ENCODE measurements around the gene GAB4. TPM values are rescaled to one million over a fixed set of nuclear protein-coding genes. Genes with fewer than 3 reads are reported as not detected.

GAB4 gene
- total RNA-seq, 2 experiments from 2014 or later = not detected

DNA sequence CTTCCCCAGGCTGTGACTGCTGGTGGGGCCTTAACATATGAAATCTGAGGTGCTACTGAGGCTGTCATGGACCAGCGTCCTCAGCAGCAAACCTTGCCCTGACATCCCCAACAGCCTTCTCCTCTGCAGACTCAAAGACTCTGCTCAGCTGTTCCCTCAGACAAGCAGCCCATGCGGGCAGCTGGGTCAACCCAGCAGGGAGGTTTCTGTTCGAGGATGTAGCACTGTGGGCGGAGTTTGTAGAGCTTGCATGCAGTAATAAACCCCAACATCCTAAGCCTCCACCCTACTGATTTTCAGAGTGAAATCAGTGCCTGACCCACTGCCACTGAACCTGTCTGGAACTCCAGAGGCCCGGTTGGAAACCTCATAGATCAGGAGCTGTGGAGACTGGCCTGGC is 94.0 kb downstream of the GAB4 start:
- CTCF ChIA-PET = no interaction called here
- Histone ChIP-seq H3K27me3 (ENCODE audit: control insufficient read depth in 1 of 2, insufficient read depth in 2 of 2, low read length in 2 of 2) (peaks cover 5 to 15% of the 10 kb centered on the region in 2 experiments), H3K27ac (ENCODE audit: low read depth in 1 of 2, low read length in 2 of 2) (no peak overlapping the region), H3K36me3 (ENCODE audit: insufficient read depth, low read length) (no peaks in the 10 kb centered on the region), H3K4me1 (ENCODE audit: insufficient read depth, low read length) (no peaks in the 10 kb centered on the region), H3K4me3 (ENCODE audit: low read length) (no peak overlapping the region), H3K9me3 (ENCODE audit: control insufficient read depth in 1 of 2, insufficient read depth in 1 of 2, low read length in 2 of 2) (no peaks in the 10 kb centered on the region)
- H3K27me3 Mint-ChIP-seq = peaks cover 40% of the 10 kb centered on the region
- ATAC-seq (ENCODE audit: poor library complexity) = no peak
- POLR2A ChIA-PET = no interaction called here
- DNase-seq = no peak
- intact Hi-C loops (cut with DNase I, micrococcal nuclease) = no loop called here
- no peaks in the 10 kb centered on the region for H3K36me3 Mint-ChIP-seq (ENCODE audit: low read depth)
- H3K9me3 Mint-ChIP-seq = no peaks in the 10 kb centered on the region
- H3K27ac Mint-ChIP-seq = no peak overlapping the region
- TF ChIP-seq, protein P1, sequence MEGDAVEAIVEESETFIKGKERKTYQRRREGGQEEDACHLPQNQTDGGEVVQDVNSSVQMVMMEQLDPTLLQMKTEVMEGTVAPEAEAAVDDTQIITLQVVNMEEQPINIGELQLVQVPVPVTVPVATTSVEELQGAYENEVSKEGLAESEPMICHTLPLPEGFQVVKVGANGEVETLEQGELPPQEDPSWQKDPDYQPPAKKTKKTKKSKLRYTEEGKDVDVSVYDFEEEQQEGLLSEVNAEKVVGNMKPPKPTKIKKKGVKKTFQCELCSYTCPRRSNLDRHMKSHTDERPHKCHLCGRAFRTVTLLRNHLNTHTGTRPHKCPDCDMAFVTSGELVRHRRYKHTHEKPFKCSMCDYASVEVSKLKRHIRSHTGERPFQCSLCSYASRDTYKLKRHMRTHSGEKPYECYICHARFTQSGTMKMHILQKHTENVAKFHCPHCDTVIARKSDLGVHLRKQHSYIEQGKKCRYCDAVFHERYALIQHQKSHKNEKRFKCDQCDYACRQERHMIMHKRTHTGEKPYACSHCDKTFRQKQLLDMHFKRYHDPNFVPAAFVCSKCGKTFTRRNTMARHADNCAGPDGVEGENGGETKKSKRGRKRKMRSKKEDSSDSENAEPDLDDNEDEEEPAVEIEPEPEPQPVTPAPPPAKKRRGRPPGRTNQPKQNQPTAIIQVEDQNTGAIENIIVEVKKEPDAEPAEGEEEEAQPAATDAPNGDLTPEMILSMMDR (IDR thresholded peaks at IDR 0.05) = no peak
- no peak overlapping the region for H3K4me3 Mint-ChIP-seq
- H3K4me1 Mint-ChIP-seq (ENCODE audit: low read depth) = no peaks in the 10 kb centered on the region

GRCh38 chr22:16912281-16912680 is 95.7 kb downstream of the GAB4 start:
- H3K36me3 Mint-ChIP-seq (ENCODE audit: low read depth) = no peaks in the 10 kb centered on the region
- Histone ChIP-seq H3K36me3 (ENCODE audit: insufficient read depth, low read length) (no peaks in the 10 kb centered on the region), H3K4me3 (ENCODE audit: low read length) (no peak overlapping the region), H3K27me3 (ENCODE audit: control insufficient read depth in 1 of 2, insufficient read depth in 2 of 2, low read length in 2 of 2) (peaks cover 3 to 15% of the 10 kb centered on the region in 2 experiments), H3K4me1 (ENCODE audit: insufficient read depth, low read length) (no peaks in the 10 kb centered on the region), H3K9me3 (ENCODE audit: control insufficient read depth in 1 of 2, insufficient read depth in 1 of 2, low read length in 2 of 2) (no peaks in the 10 kb centered on the region), H3K27ac (ENCODE audit: low read depth in 1 of 2, low read length in 2 of 2) (no peak overlapping the region)
- H3K9me3 Mint-ChIP-seq = no peaks in the 10 kb centered on the region
- no peak overlapping the region for H3K4me3 Mint-ChIP-seq
- ChIA-PET POLR2A (no interaction called here), CTCF (no interaction called here)
- no peak for ATAC-seq (ENCODE audit: poor library complexity)
- intact Hi-C loops (cut with DNase I, micrococcal nuclease) = no loop called here
- TF ChIP-seq, protein P1 (IDR thresholded peaks at IDR 0.05) = no peak
- no peaks in the 10 kb centered on the region for H3K4me1 Mint-ChIP-seq (ENCODE audit: low read depth)
- no peak overlapping the region for H3K27ac Mint-ChIP-seq
- DNase-seq = no peak
- peaks cover 42% of the 10 kb centered on the region for H3K27me3 Mint-ChIP-seq

Other genes with a start within 250 kb of the GAB4 start
- not detected for gene XKR3, start 182.8 kb downstream of the GAB4 start, total RNA-seq
- gene IL17RA, start 76.8 kb upstream of the GAB4 start, total RNA-seq = 10 to 100 TPM; 23.2 to 24.3 TPM
- under 1 TPM; 0.05 to 0.08 TPM for gene TMEM121B, start 113.1 kb upstream of the GAB4 start, total RNA-seq
- 10 to 100 TPM; 11.0 to 11.6 TPM for gene HDHD5, start 151.1 kb upstream of the GAB4 start, total RNA-seq
- 10 to 100 TPM; 64.4 to 66.0 TPM for gene ADA2, start 211.2 kb upstream of the GAB4 start, total RNA-seq